ENCODE data around the gene LENG8.

The LENG8 gene

GRCh38 chr19:54411033-54411432 is 38.0 kb upstream of the LENG8 start:
- no peak overlapping the region for H3K27ac ChIP-seq
- DNase-seq (ENCODE audit: low spot score): no peak
- TF ChIP-seq CTCF (conservative IDR thresholded peaks at IDR 0.05; ENCODE audit: low read depth): no peak
- ChIA-PET CTCF (interaction anchor here (0.6 kb wide), 2 partner anchors 17 to 21 kb away, joined by 3 read pairs; no protein-coding TSS in a partner anchor), POLR2A (ENCODE audit: low non-redundant PET) (no interaction called here)

DNA sequence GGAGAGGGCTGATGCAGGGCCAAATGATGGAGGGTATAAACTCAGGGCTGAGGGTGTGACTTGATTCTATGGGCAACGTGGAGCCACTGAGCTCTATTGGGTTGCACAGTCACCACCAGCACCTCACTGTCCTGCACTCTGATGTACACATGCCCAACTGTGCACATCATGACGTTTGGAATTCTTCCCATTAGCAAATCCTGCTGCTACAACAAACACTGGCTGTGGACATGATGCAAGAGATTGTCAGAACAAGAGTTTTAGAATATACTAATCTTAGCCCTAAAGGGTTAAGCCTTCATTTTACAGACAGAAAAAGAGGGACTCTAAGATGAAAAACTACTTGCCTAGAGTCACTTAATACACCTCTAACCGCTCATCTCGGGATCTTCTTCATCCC is 36.1 kb upstream of the LENG8 start:
- H3K27ac ChIP-seq: no peak overlapping the region
- DNase-seq (ENCODE audit: low spot score): no peak
- ChIA-PET CTCF (no interaction called here), POLR2A (ENCODE audit: low non-redundant PET) (no interaction called here)
- TF ChIP-seq CTCF (conservative IDR thresholded peaks at IDR 0.05; ENCODE audit: low read depth): no peak

GRCh38 chr19:54414156-54414555 is 34.8 kb upstream of the LENG8 start:
- ChIA-PET CTCF (no interaction called here), POLR2A (ENCODE audit: low non-redundant PET) (no interaction called here)
- no peak for TF ChIP-seq CTCF (conservative IDR thresholded peaks at IDR 0.05; ENCODE audit: low read depth)
- DNase-seq (ENCODE audit: low spot score): no peak
- no peak overlapping the region for H3K27ac ChIP-seq

- DNase-seq (ENCODE audit: low spot score): no peak
- POLR2A ChIA-PET (ENCODE audit: low non-redundant PET): no interaction called here
- CTCF ChIA-PET: interaction anchor here (0.5 to 0.6 kb wide), 2 partner anchors 326 to 588 kb away, joined by 3 to 5 read pairs; no protein-coding TSS in a partner anchor
- no peak within 1 kb of the TSS for H3K27ac ChIP-seq
- TF ChIP-seq CTCF (conservative IDR thresholded peaks at IDR 0.05; ENCODE audit: low read depth): no peak
These were observed 33.6 kb upstream of the LENG8 start, which contains the start of gene TTYH1 for GRCh38 chr19:54415208-54415900. Gene TTYH1 (plus strand): TSS chr19:54415464. CDS start chr19:54415553, 89 bp downstream.

GRCh38 chr19:54415901-54416673 is 32.9 kb upstream of the LENG8 start:
- TF ChIP-seq CTCF (conservative IDR thresholded peaks at IDR 0.05; ENCODE audit: low read depth): no peak
- no peak for DNase-seq (ENCODE audit: low spot score)
- POLR2A ChIA-PET (ENCODE audit: low non-redundant PET): no interaction called here
- H3K27ac ChIP-seq: no peak overlapping the region
- CTCF ChIA-PET: interaction anchor here (0.5 to 0.6 kb wide), 2 partner anchors 26 to 326 kb away, joined by 3 read pairs; no protein-coding TSS in a partner anchor

DNA sequence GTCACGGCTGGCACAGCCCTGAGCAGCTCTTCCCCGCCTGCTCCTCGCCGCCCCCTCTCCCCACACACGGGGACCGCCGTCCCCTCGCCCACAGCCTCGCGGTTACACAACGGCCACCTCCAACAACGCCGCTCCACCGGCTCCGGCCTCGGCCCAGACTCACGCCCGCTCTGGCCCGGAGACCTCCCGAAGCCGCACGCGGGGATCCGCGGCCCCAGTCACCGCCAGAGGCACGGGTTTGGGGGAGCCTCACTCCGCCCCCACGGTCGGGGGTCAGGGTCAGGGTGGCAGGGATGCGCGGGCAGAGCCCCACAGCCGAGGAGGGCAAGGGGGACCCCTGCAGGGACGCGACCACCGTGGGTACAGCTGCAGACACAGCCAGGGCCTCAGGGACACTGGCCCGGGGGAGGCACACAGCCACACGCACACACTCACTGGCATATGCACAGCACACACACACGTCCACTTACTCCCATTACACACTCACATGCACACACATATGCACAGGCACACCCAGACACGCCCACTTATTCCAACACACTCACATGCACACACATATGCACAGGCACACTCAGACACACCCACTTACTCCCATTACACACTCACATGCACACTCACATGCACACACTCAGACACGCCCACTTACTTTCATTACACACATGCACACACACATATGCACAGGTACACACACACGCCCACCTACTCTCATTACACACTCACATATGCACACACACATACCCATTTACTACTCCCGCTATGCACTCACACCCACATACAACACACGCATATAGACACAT is 32.1 kb upstream of the LENG8 start:
- CTCF ChIA-PET: no interaction called here
- TF ChIP-seq CTCF (conservative IDR thresholded peaks at IDR 0.05; ENCODE audit: low read depth): no peak
- no peak for DNase-seq (ENCODE audit: low spot score)
- POLR2A ChIA-PET (ENCODE audit: low non-redundant PET): no interaction called here
- H3K27ac ChIP-seq: no peak overlapping the region

All from RWPE1 (cell line).